Measurements from ENCODE around the gene HLA-A.
"Not testable (repeated sequence)": the region's sequence is repeated elsewhere in the genome, so short reads cannot be mapped to it uniquely, and the experiment has no call there.

Gene HLA-A

GRCh38 chr6:29942275-29943052 is at the start of gene HLA-A:
Gene HLA-A (plus strand): TSS chr6:29942532. CDS start chr6:29942554, 22 bp downstream.
- in situ Hi-C loops (cut with MboI; ENCODE audit: low sequenced_read_pairs): no loop called here

GRCh38 chr6:29892696-29893095 is 49.6 kb upstream of the HLA-A start:
- in situ Hi-C loops (cut with MboI; ENCODE audit: low sequenced_read_pairs): no loop called here

GRCh38 chr6:29899281-29899680 is 43.1 kb upstream of the HLA-A start:
- in situ Hi-C loops (cut with MboI; ENCODE audit: low sequenced_read_pairs): no loop called here

- in situ Hi-C loops (cut with MboI; ENCODE audit: low sequenced_read_pairs): no loop called here
These were observed 37.0 kb upstream of the HLA-A start for GRCh38 chr6:29905286-29905685.

- in situ Hi-C loops (cut with MboI; ENCODE audit: low sequenced_read_pairs): no loop called here
These were observed 34.5 kb upstream of the HLA-A start for GRCh38 chr6:29907637-29908340.

GRCh38 chr6:29908341-29908662 is 34.0 kb upstream of the HLA-A start:
- in situ Hi-C loops (cut with MboI; ENCODE audit: low sequenced_read_pairs): no loop called here

- in situ Hi-C loops (cut with MboI; ENCODE audit: low sequenced_read_pairs): no loop called here
These were observed 33.6 kb upstream of the HLA-A start for GRCh38 chr6:29908710-29909109.

GRCh38 chr6:29909985-29910384 is 32.3 kb upstream of the HLA-A start:
- in situ Hi-C loops (cut with MboI; ENCODE audit: low sequenced_read_pairs): no loop called here

- in situ Hi-C loops (cut with MboI; ENCODE audit: low sequenced_read_pairs): no loop called here
These were observed 29.5 kb upstream of the HLA-A start for GRCh38 chr6:29912840-29913239.

GRCh38 chr6:29916741-29917140 is 25.6 kb upstream of the HLA-A start:
- in situ Hi-C loops (cut with MboI; ENCODE audit: low sequenced_read_pairs): no loop called here

GRCh38 chr6:29917857-29918256 is 24.5 kb upstream of the HLA-A start:
- in situ Hi-C loops (cut with MboI; ENCODE audit: low sequenced_read_pairs): no loop called here

GRCh38 chr6:29919506-29920445 is 22.6 kb upstream of the HLA-A start:
- in situ Hi-C loops (cut with MboI; ENCODE audit: low sequenced_read_pairs): no loop called here

GRCh38 chr6:29924287-29924686 is 18.0 kb upstream of the HLA-A start:
- in situ Hi-C loops (cut with MboI; ENCODE audit: low sequenced_read_pairs): no loop called here

GRCh38 chr6:29924731-29925130 is 17.6 kb upstream of the HLA-A start:
- in situ Hi-C loops (cut with MboI; ENCODE audit: low sequenced_read_pairs): no loop called here

- in situ Hi-C loops (cut with MboI; ENCODE audit: low sequenced_read_pairs): no loop called here
These were observed 17.0 kb upstream of the HLA-A start for GRCh38 chr6:29925321-29925720.

- in situ Hi-C loops (cut with MboI; ENCODE audit: low sequenced_read_pairs): no loop called here
These were observed 16.5 kb upstream of the HLA-A start for GRCh38 chr6:29925727-29926412.

GRCh38 chr6:29926413-29927274 is 15.7 kb upstream of the HLA-A start:
- in situ Hi-C loops (cut with MboI; ENCODE audit: low sequenced_read_pairs): no loop called here

- in situ Hi-C loops (cut with MboI; ENCODE audit: low sequenced_read_pairs): no loop called here
These were observed 15.1 kb upstream of the HLA-A start for GRCh38 chr6:29927275-29927569.

- in situ Hi-C loops (cut with MboI; ENCODE audit: low sequenced_read_pairs): no loop called here
These were observed 14.4 kb upstream of the HLA-A start for GRCh38 chr6:29927841-29928388.

- in situ Hi-C loops (cut with MboI; ENCODE audit: low sequenced_read_pairs): not testable (repeated sequence)
These were observed 12.3 kb upstream of the HLA-A start for GRCh38 chr6:29930047-29930446.

All from hTERT RPE-1 (cell line).